Stimulated activated CD8-positive, alpha-beta memory T cell treated with anti-CD3 and anti-CD28 coated beads, Interleukin-4, amount 100 ng/mL, for 48 hours (primary cell): ENCODE data around the gene KRTAP21-1.
A peak's percentile ranks its signal among the peaks of the same experiment; 100 is the strongest.
"Not testable (repeated sequence)": the region's sequence is repeated elsewhere in the genome, so short reads cannot be mapped to it uniquely, and the experiment has no call there.

Experiments used
- DNase-seq: peaks from one replicate; pipeline ENCODE4 v3.0.0-alpha.2; 2020

Gene KRTAP21-1

GRCh38 chr21:30755328-30755727 lies at the start of gene KRTAP21-1:
Gene KRTAP21-1 (minus strand): TSS chr21:30755428. CDS start chr21:30755378, 50 bp downstream.
- not testable (repeated sequence) for DNase-seq

- DNase-seq: no peak
These were observed 45.4 kb upstream of the KRTAP21-1 start for GRCh38 chr21:30800605-30801004.

DNA sequence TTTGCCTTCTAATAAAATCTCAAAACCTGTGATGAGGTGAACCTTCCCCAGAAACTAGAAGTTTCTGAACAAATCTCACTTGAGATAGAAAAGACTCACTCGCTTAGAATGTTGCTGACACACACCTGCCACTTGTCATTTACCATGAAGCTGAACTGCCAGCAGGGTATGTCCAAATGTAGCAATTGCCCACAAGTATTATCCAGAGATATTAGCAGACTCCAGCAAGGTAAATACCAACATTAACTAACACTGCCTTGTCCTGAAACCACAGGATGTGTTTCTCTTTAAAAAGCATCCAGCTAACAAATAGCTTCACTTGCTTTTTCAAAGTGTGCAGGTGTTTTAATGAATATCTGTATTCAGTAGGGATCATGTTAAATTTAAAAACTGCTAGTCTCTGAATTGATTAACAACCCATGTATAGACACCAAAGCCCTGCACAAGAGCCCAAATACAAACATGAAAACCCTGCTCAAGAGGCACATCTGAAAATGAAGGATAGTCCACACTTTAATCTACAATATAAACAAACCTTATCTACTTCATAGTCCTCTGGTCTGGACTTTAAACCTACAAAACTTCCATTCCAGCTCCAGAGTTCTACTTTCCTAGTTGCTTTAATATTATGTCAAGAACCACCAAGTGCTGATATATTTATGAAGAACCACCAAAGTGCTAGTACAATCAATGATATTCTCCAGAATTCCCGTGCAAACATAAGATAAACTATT lies 38.5 kb upstream of the KRTAP21-1 start:
- no peak for DNase-seq

GRCh38 chr21:30779249-30779648 lies 24.0 kb upstream of the KRTAP21-1 start:
- no peak for DNase-seq

DNA sequence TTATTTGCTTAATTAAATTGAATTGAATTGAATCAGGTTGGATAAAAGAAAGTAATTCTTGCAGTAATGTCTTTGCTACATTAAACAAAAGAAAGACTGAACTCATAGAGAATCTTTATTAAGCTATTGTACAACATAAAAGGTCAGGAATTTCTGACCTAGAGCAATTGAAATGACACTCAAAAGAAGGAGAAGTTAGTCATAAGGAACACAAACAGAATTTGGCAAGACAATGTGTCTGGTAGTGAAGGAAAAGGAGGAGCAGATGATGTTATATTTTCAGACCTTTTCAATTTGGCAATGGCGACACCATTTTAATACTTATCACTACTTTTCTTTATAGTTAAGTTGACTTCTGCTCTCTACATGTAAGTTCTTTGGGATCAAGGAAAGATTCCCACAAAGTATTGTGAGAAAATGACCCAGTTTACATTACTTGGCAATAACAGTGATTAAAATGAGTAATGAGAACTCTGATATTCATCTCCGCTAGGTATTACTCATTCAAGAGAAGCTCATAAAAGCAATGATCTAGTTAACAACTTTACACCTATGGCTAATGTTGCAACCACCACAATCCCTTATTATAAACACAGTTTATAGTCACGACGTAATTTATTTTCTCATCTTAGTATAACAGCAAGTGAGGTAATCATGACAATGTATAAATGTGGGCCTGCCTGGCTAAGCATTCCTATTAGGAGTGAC lies 14.7 kb upstream of the KRTAP21-1 start:
- DNase-seq: no peak

DNA sequence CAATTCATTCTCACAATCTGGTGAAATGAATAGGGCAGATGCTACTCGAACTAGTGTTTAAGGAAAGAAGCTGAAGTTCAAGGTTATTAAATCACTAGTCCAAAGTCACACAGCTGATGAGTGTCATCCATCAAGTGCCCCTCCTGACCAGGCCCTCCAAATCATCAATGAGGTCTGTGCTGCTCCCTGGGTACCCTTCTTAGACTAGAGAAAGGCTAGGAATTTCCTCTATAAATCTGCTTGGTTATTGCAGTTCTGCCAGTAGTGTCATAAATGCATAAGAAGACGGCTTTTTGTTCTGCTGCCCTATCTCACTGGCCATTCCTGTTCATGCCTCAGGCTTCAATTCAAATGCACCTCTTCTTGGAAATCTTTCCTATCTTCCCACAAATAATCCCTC lies 5.5 kb upstream of the KRTAP21-1 start:
- no peak for DNase-seq

GRCh38 chr21:30758306-30758705 lies 3.1 kb upstream of the KRTAP21-1 start:
- no peak for DNase-seq

DNA sequence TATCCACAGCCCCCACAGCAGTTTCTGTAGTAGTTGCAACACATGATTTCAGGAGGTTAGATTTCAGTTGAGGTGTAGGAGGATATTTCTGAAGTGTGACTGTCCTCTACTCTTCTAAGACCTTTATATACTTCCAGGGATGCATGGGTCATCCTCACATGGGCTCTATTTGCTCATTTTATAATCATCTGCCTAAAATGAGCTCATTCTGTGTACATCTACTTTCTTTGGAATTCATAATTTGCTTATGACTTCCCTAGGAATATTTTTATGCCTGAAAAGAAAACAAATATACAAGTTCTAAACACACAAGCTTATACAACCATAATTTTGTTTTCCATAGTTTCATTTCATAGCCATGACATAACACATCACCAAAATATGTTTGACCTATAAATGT lies 8.1 kb downstream of the KRTAP21-1 start, which contains the start of gene KRTAP21-2:
KRTAP21-2 (minus strand) TSS at position 101 of the 400 bp plus-strand sequence; CDS start at position 44, 57 bp downstream.
- DNase-seq: no peak

GRCh38 chr21:30740462-30740861 lies 14.8 kb downstream of the KRTAP21-1 start:
- no peak for DNase-seq

DNA sequence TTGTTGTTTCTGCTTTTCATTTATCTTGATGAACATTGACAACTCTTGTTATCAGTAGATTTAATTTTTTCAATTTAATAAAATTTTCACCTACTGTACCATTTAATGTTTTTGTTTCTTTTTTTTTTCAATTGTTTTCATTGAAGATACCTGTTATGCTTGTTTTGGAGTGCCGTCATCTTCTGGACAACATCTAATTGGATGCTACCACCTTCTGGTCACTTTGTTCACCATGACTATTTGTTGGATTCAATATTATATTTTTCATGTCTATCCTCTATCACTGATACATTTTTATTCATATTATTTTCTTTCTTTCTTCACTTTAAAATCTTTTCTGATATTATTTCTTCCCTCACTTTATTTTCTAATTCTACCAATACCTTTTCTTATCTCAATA lies 22.2 kb downstream of the KRTAP21-1 start:
- DNase-seq: no peak

DNA sequence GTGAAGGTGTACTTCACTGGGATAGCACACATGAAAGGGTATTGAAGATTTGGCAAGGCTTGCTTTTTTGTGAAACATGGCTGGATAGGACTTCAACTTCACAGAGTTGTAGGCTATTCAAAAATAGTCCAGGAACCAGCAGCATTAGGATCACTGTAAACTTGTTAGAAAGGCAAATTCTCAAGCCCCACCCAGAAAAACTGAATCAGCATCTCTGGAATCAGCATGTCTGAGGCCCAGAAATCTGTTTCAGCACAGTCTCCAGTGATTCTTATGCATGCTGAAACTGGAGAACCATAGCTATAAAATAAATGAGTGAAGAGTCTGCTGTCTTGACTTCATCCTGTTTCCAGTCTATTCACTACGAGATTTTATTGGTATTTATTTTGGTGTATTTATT lies 28.5 kb downstream of the KRTAP21-1 start:
- DNase-seq: no peak

- DNase-seq: no peak
These were observed 35.8 kb downstream of the KRTAP21-1 start for GRCh38 chr21:30719401-30719800.

DNA sequence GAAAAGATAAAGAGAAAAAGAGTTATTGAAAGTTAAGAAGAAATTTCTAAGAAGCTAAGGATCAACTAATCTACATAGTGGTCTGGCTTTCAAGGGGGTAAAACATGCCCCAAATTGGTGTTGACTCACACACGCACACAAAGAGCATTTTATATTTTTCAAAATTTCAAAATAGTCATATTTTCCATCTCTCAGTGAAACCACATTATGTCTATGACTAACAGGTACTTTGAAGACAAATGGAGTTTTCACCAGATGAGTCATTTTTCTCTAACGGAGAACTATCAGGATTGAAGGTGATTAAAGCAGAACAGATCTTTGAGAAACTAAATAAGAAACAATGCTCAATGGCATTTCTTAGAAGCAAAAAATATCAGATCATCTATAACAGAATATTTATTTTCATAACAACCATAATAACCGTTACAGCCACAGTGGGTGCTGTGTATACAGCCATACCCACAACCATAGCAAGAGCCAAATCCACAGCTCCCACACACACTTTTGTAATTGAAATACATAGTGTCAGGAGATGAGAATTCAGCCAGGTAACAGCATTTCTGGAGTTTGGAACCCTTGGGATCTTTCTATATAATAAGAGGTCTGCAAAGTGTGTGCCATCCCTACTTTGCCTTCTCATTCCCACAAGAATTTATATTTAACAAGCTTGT lies 36.9 kb downstream of the KRTAP21-1 start, which contains the start of gene KRTAP21-3:
KRTAP21-3 (minus strand) TSS at position 539 of the 671 bp plus-strand sequence; CDS start at position 521, 18 bp downstream.
- no peak for DNase-seq

DNA sequence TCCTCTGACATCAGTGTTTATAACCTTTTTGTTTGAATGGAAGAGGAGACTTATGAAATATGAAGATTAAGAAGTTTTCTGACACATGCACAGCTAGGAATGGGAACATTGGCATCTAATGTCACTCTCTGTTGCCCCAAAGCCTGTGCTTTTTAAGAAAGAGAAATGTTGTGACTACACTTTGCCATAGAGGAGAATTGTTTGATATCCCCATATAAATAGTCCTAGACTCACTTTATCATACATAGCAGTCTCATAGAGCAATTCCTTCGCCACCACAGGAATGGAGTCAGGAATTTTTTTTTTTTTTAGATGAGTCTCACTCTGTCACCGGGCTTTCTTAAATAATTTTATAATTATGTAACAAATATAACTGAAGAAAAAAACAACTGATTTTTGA lies 38.1 kb downstream of the KRTAP21-1 start:
- DNase-seq: no peak

DNA sequence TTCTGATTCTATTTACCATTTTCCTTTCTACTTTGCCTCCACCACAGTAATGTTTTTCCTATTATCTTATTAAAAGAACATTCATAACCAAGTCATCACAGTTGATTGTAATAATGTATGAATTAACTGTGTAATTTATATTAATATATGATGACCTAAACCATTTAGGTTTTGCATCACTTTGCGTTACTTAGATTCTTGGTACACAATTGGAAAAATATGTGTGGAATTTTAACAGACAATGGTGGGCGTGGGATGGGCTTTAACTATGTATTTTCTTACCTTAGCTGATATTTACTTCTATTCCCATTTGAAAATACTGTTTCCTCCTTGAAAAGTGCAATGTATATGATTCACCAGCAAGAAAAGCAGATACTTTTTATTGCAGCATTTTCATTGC lies 40.3 kb downstream of the KRTAP21-1 start:
- no peak for DNase-seq

GRCh38 chr21:30714456-30714855 lies 40.8 kb downstream of the KRTAP21-1 start:
- DNase-seq: no peak

- no peak for DNase-seq
These were observed 41.5 kb downstream of the KRTAP21-1 start for GRCh38 chr21:30713766-30714165.

GRCh38 chr21:30710499-30710898 lies 44.7 kb downstream of the KRTAP21-1 start:
- DNase-seq: peak; percentile 27

GRCh38 chr21:30707409-30707808 lies 47.8 kb downstream of the KRTAP21-1 start:
- DNase-seq: no peak
